ENCODE results near the gene VPS16.

- TF ChIP-seq, protein P1, sequence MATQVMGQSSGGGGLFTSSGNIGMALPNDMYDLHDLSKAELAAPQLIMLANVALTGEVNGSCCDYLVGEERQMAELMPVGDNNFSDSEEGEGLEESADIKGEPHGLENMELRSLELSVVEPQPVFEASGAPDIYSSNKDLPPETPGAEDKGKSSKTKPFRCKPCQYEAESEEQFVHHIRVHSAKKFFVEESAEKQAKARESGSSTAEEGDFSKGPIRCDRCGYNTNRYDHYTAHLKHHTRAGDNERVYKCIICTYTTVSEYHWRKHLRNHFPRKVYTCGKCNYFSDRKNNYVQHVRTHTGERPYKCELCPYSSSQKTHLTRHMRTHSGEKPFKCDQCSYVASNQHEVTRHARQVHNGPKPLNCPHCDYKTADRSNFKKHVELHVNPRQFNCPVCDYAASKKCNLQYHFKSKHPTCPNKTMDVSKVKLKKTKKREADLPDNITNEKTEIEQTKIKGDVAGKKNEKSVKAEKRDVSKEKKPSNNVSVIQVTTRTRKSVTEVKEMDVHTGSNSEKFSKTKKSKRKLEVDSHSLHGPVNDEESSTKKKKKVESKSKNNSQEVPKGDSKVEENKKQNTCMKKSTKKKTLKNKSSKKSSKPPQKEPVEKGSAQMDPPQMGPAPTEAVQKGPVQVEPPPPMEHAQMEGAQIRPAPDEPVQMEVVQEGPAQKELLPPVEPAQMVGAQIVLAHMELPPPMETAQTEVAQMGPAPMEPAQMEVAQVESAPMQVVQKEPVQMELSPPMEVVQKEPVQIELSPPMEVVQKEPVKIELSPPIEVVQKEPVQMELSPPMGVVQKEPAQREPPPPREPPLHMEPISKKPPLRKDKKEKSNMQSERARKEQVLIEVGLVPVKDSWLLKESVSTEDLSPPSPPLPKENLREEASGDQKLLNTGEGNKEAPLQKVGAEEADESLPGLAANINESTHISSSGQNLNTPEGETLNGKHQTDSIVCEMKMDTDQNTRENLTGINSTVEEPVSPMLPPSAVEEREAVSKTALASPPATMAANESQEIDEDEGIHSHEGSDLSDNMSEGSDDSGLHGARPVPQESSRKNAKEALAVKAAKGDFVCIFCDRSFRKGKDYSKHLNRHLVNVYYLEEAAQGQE (IDR thresholded peaks at IDR 0.05; ENCODE audit: borderline replicate concordance), result peak; percentile 87
- peak; percentile 82 for TF ChIP-seq POLR2AphosphoS5 (IDR thresholded peaks at IDR 0.05)
- TF ChIP-seq, protein P2, sequence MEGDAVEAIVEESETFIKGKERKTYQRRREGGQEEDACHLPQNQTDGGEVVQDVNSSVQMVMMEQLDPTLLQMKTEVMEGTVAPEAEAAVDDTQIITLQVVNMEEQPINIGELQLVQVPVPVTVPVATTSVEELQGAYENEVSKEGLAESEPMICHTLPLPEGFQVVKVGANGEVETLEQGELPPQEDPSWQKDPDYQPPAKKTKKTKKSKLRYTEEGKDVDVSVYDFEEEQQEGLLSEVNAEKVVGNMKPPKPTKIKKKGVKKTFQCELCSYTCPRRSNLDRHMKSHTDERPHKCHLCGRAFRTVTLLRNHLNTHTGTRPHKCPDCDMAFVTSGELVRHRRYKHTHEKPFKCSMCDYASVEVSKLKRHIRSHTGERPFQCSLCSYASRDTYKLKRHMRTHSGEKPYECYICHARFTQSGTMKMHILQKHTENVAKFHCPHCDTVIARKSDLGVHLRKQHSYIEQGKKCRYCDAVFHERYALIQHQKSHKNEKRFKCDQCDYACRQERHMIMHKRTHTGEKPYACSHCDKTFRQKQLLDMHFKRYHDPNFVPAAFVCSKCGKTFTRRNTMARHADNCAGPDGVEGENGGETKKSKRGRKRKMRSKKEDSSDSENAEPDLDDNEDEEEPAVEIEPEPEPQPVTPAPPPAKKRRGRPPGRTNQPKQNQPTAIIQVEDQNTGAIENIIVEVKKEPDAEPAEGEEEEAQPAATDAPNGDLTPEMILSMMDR (IDR thresholded peaks at IDR 0.05; ENCODE audit: poor library complexity, severe bottlenecking), result no peak
- TF ChIP-seq RAD21 (conservative IDR thresholded peaks at IDR 0.05), result no peak
- TF ChIP-seq MXI1 (conservative IDR thresholded peaks at IDR 0.05; ENCODE audit: poor library complexity, severe bottlenecking), result peak; percentile 37
- no peak for TF ChIP-seq TAF1 (IDR thresholded peaks at IDR 0.05; ENCODE audit: low read depth)
- TF ChIP-seq EP300 (conservative IDR thresholded peaks at IDR 0.05; ENCODE audit: poor library complexity, severe bottlenecking), result peak; percentile 10
- no peak for TF ChIP-seq EZH2 (IDR thresholded peaks at IDR 0.05; ENCODE audit: borderline replicate concordance, insufficient read depth, low read length, poor library complexity, severe bottlenecking)
- no peak for TF ChIP-seq SMC3 (conservative IDR thresholded peaks at IDR 0.05; ENCODE audit: poor library complexity)
These were observed 40.6 kb upstream of the VPS16 start for GRCh38 chr20:2799688-2800520.

Data from neural cell (in vitro differentiated cells).